ENCODE data around the gene FAM222A.

DNA sequence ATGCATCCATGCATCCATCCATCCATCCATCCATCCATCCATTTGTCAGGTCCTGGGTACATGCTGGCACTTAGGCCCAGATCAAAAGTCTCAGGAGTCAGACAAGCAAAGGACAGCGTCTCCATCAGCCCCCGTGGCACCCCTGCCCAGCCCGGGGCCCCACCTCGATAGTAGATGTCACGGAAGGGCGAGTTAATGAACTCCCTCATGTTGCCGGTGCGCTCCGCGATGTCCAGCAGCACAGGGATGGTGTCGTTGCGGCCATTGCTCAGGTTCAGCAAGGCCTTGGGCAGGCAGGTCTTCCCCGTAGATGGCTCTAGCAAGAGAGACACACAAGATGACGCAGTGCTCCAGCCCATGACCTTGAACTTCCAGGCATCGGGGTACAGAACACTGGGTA, 89.2 kb downstream of the FAM222A start:
- TF ChIP-seq EZH2 (IDR thresholded peaks at IDR 0.05) (no peak), POLR2AphosphoS5 (IDR thresholded peaks at IDR 0.05; ENCODE audit: borderline replicate concordance, low read depth, low read length) (no peak), FOXP2 (optimal IDR thresholded peaks at IDR 0.05; ENCODE audit: control extremely low read depth, extremely low read length, insufficient read depth) (no peak)
